HG02938 (cell line): Measurements from ENCODE around the gene CLSTN1.

Experiments used
- ATAC-seq: cut with Tn5 transposase; IDR thresholded peaks from one replicate; pipeline ENCODE4 v1.9.1; 2021; ENCODE audit warnings: mild to moderate bottlenecking, moderate library complexity; ENCODE audit not compliant: unreplicated experiment

Gene CLSTN1

DNA sequence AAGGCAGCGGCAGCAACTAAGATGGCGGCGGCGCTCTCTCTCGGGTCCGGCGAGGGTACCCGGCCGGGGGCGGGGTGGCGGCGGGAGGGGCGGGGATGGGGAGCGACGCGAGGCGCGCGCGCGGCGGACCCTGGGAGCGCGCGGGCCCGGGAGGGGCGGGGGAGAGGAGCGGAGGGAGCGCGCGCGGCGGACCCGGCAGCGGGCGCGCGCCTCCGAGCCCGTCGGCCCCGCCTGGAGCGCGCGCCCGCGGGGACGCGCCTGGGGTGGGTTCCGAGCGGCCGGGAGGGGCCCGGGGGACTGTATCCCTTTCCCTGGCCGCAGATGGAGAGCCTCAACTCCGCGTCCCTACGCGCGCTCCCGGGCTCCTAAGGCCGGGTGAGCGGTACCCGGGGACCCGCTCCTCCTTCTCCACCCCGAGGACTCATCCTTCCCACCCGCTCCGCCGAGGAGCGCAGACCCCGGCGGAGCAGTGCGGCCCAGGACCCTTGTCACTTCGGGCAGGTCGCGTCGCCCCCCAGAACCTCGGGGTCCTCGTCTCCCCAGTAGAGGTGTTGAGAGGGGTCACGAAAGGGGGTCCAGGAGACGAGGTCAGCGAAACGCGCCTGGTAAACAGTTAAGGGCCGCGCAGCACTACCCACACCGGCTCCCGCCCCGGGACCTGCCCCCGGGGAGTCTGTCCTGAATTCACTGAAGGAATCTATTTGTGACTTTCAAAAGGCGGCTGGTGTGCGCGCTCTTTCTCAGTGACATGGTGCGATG, at the start of gene CLSTN1:
CLSTN1 (minus strand) TSS at position 23 of the 759 bp plus-strand sequence. CDS start 232 bp downstream, outside the sequence.
- peak; percentile 49 for ATAC-seq

DNA sequence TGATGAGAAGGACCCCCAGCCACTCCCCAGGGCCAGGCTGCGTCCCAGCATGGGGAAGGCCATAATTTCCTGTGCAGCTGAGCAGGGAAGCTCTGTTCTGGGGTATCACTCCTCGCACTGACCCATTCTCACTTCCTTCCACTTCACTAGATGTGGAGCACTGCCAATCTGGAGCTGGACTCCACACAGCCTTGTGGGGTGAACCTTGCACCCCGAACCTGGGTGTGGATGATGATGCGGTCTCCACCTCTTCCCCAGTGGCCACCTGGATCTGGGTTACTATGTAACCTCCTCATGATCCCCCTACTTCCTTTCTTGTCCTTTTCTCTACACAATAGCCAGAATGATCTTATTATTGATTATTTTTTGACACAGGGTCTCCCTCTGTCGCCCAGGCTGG, 49.6 kb upstream of the CLSTN1 start:
- no peak for ATAC-seq

DNA sequence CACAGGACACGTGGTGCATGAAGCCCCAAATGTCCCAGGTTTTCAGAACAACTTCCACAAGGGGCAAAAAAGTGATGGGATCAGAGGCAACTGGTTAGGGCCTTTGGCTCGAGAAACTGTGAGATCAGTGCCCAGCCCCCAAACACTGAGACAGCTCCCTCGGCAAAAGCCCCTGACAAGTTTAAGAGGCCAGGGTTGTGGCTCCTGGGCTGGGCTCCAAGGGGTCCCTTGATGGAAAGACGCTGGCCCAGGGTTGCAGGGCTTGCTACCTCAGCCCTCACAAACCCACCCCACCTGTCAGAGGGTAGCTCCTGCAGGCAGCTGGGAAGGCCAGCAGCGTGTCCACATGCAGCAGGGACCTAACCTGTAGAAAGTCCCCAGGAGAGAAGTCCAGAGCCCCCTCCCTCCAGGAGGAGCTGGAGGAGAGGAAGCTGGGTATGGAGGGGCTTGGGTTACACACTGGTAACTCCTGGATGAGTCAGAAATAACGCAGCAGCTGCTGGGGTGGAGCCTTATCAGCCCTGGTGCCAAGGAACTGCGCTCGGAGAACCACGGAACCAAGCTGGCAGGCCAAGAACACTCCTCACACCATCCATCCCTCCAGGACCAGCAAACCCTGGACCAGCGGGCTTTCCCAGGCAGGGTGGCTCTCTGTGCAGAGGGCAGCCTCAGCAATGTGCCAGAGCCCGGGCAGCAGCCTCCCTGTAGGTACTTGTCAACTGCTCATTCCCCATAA, 48.8 kb upstream of the CLSTN1 start:
- no peak for ATAC-seq

DNA sequence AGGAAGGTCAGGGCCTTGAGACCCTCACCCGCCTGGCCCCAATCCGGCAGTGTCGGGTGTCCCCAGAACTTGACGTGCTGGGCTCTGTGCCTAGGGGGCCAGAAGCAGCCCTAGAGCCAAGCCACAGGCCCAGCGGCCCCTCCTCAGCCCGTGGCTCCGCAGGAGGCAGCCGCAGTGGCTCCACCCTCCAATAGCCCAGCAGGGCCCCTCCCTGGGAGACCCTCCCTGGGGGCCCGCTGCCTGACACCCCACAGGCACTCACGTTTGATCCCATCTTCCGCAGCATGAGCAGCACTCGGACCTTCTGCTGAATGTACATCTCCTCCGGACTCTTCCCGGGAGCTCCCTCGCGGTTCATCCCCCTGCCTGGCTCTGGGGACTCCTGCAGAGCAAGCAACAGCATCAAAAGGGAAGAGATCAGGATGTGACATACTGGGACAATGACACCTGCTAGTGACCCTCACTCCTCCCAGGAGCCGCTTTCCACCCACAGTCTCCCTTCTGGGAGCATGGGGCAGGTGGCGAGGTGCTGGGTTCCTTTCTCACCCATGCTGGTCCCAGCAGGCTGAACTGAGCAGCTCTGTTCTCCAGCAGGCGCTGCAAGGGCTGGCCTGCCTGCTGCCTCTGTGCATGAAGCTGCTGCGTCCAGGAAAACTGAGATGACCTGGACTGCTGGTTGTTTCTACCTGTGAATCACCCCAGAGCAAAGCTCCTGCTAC, 48.1 kb upstream of the CLSTN1 start:
- ATAC-seq, result no peak

DNA sequence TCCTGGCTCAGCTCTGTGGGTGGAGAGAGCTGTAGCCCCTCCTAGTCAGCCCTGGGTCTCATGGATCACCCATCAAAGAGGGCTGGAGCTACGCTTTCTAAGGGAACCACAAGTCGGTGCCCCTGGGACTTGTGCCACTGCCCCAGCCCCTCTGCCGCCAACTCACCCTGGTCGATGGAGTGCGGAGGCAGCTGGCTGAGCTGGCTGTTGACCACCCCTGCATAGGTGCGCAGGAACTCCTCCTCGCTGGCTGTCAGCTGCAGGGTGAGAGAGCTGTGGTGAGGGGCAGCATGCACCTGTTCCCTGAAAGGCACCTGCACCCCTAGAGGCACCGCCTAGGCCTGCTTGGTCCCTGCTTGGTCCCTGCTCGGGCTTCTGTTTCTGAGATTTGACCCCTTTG, 47.3 kb upstream of the CLSTN1 start:
- no peak for ATAC-seq

DNA sequence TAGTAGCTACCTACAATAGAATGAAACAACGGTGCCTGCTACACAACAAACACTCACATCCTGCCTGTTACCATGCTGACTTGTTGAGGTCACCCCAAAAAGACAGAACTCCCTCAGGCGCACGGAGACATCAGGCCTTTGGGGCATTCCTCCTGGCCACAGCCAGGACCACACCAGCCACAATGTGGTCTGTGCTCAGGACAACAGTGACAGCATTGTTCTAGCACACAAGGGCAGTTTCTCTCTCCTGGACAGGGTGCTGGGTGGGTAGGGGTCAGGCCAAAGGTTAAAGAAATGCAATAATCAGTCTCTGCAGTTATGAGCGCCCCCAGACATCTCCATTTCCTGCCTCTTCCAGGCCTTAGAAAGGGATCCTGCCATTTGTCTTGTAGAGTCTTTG, 46.8 kb upstream of the CLSTN1 start:
- ATAC-seq, result no peak

DNA sequence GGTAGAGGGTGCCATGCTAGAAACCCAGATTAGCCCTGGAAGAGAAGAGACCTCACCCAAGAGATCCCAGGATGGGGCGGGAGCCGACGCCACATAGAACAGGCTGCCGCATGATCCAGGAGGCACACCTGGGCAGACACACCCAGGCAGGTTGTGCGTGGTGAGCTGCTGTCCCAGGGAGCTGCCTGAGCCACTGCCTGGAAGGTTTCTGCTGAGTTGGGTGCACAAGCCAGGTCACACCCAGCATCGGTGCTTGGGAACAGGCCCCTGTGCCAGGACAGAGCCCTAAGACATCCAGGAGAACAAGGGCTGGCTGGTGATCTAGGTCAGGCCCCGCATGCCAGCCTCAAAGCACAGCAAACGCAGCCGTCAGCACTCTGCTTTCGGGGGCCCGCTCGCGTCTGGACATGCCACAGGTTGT, 46.1 kb upstream of the CLSTN1 start:
- ATAC-seq, result no peak

DNA sequence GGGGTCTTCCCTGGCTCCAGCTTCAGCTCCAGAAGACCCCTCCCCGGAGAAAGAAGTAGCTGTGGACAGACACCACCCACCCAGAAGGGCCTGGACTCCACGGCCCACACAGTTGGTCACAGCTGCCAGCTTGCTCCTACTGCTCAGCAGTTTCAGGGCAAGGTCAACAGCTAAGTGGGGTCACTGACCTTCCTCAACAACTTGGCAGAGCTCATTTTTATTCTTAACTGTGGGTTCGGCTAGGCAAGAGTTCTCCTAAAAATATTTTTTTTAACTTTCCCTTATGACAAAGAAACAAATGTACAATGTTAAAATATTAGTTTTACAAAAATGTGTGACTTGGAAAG, 44.5 kb upstream of the CLSTN1 start:
- no peak for ATAC-seq

DNA sequence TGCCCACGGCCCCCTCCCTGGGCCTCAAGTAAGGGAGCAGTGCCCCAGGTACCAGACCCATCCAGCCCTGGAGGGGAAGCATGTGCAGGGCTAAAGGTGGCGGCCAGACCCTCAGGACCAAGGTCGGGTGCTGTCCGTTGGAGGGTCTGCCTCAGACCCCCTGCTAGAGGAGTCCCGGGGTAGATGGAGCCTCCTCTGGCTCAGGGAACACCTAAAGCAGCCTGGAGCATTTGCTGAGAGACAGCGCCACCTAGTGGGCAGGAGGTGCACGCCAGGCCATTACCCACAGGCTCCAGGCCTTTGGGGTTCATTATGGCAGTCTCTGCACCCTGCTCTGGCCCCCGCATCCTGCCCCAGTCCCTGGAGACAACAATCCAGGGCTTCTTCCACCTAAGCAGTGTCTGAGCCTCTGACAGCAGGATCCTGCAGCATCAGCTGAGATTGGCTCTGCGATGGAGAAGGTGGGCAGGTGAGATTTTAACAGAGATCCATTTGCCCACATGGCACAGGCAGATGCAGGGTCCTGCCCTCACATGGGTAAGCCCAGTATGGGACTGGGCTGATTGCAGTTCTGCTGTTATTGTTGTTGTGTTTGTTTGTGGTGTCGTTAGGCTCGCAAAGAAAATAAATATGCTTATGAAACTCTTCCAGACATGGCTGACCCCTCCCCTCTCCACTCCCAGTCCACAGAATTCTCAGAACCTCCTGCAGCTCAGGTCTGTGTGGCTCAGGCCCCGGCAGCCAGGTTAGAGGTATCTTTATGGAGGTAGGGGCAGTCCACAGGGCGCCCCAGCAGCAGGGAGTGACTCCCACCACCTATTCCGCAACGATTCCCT, 43.9 kb upstream of the CLSTN1 start:
- ATAC-seq, result no peak

DNA sequence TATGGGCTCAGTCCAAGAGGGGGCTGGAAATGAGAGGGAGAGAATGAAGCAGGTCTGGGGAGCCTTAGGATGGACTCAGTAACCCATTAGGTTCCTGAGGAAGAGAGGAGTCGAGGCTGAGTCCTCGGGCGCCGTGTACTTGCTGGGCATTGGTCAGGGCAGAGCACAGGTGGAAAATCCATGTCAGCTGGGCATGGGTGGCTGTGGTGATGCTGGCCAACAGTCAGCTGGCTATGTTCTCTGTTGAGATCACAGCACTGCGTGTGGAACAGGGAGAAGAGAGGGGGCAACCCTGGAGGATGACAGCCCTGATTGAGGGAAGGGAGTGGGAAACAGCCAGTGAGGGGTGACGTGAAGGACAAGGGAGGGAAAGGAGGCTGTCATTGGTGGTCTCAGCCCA, 43.1 kb upstream of the CLSTN1 start:
- ATAC-seq, result no peak

DNA sequence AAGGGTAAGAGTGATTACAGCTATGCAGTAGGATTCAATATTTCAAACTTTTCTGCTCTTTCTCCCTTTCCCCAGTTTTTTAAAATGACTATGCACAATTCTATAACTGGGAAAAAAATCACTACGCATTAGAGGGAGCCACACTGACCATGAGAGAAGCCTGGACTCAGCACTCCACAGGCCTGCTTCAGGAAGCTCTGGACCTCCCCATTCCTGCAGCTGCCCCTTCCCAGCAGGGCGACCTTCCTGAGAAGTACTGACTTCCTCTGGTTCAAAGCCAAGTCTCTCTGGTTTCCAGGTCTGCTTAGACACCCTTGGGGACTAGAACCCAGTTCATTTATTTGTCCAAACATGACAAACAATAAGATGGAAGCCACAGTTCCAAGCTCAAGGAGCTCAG, 42.0 kb upstream of the CLSTN1 start:
- ATAC-seq, result no peak

DNA sequence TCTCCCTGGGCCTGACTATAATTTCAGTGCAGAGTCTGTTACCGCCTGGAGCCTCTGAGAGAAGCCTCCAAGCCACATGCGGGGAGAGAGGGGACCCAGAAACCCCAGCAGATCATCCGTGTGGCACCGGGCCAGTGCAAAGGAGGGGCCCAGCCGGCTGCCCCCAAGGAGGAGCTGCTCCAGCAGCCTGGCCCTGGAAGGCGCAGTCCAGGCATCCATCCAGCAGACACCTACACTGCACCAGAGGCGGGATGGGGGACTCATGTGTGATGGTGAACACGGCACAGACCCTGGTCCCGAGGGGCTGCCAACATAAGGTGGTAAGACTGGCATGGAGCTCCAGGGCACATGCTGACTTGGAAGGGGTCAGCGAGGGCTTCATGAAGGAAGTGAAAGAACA, 39.6 kb upstream of the CLSTN1 start:
- no peak for ATAC-seq

DNA sequence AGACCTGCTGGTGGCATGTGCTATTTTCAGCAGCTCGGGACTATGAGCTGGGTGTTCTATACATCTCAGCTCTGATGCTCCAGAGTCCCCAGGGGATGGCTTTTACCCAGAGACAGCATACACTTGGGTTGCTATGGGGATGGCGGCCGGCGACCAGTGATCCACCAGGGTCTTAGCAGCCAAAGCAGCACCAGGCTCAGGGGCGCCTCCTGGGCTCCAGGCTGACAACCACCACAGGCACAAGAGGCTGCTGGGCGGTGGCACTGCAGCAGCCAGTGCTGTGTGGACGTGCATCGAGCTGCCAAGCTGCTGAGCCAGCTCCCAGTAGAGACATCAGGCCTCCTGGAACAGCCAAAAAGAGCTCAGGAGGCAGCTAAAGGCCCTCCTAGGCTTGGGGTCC, 37.6 kb upstream of the CLSTN1 start:
- no peak for ATAC-seq

DNA sequence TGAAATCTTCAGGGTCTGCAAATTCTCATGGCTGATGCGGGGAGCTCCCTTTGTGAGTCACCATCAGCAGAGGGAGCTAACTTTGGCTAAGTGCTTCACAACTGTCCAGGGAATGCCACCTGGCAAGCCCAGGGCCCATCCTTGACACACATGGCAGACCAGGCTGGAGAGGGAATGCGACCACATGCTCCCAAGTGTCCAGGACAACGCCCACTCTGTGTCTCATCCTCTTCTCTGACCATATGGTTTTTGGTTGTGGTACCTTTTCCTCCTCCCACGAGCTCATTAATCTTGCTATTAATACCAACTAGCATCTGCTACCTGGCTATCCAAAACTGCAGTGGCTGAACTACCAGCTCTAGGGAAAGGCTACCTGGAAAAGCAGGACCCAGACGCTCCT, 37.1 kb upstream of the CLSTN1 start:
- ATAC-seq, result no peak

DNA sequence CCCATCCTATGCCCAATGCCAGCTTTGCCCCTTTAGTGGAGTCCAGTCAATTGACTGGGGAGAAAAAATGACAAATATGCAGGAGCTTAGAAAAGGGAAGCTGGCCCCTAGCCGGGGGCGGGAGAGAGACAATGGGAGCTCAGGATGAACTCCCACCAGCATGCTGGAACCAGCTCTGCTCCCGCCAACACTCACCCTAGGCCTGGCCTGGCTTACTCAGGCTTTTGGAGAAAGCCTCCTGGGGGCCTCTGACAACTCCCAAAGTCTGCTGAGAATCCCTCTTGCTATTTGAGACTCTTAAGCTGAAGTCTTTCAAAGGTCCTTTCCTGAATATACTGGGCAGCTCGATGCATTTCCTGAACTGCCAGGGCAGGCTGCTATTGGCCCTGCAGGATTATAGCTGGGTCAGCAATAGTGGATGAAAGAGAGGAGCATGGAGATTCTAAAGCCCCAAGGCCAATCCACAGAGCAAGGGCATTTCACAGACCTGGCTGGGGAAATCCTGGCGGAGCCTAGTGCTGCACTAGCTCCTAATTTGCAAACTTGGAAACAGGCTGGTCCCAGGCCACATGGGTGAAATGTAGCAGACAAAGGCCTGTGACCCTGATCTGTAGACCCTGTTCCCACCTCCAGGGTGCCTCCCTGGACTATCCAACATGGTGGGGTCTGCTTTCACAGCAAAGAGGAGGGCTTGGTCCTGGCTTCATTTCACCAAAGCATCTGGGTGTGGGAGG, 35.7 kb upstream of the CLSTN1 start:
- ATAC-seq, result no peak

DNA sequence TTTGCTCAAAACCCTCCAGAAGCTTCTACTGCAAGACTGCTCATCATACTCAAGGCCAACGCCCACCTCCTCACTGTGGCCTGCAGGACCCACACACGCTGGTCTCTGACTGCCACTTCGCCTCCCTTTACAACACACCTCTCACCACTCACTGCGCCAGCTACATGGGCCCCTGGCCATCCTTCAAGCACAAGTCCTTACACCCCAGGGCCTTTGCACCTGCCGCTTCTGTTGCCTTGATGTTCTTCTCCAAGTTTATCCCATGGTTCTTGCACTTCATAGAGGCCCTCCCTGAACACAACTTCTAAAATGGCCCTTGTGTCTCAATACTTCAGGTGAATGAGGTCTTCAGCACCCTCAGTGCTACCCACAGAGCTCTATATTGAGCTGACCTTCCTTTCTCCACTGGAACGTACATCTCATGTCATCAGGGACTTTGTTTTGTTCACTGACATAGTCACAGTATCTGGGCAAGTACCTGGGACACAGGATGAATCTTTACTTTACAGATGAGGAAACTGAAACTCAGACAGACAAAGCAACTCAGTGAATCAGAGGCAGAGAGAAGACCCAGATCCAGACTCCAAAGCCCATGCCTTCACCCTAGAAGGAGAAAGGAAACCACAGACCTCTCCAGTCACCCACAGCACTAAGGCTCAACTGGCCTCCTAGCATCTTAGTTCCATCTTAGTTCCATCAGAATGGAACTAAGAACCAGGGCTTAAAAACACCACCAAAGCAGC, 34.7 kb upstream of the CLSTN1 start:
- ATAC-seq, result no peak

DNA sequence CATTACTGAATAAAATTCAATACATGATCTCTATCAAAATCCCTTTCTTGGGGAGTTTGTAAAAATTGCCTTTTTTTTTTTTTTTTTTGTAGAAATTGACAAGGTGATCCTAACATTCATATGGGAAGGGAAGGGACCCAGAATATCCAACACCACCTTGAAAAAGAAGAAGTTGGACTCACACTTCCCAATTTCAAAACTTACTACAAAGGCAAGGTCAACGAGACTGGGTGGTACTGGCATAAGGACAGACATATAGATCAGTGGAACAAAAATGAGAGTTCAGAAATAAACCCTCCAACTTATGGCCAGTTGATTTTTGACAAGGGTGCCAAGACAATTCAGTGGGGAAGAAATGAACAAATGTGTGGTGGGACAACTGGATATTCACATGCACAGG, 31.4 kb upstream of the CLSTN1 start:
- ATAC-seq, result no peak

DNA sequence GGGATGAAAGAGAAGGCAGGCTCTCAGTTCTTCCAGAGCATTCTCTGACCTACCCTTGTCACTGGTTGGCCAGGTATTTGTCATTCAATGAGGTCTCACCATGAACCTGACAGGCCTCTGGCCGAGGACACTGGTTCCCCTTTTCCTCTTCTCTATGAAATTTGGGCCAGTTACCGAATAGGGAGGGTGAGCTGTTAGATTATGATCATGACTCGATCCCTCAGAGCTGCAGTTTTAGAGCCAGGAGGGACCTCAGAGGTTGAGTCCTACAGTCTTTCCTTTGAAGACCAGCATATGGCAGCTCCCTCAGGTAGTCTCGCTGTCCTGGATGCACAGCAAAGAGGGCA, 29.5 kb upstream of the CLSTN1 start:
- no peak for ATAC-seq

DNA sequence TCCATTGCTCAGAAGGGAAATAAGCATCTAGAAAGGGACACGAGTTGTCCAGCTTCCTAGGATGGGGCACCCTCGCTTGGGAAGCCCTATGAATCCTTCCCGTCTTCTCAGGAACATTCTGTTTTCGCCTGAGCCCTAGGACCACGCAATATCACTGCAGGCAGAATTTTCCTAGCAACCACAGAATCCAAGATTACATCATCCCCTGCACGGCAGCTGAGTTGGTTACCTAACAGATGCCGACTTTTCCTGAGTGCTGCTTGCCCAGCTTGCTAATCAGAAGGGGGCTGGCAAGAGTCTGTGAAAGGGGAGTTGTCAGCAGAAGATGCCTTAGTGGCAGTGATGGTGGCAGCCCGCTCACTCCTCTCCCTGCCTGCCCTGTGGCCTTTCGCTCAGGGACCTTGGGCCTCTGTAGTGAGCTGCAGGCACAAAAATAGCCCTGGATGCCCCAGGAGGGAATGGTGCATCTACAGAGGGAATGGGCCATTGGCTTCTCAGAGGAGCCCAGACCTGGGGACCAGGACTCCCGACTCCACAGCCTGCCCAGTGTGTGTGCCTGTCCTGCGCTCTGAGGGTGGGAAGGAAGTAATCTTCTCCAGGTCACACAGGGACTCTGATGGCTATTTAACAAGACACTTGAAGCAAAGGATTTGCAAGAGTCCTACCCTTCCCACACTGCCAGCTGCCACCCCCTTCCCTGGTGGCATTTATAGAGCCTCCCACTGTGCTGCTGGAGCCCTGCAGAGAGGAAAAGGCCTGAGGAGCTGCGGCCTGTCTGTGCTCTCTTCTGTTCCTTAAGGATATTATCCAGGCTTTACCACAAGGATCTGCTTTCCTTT, 28.9 kb upstream of the CLSTN1 start:
- ATAC-seq, result no peak
